Neural progenitor cell (in vitro differentiated cells): ENCODE data around the gene LGR5. TPM values are rescaled to one million over a fixed set of nuclear protein-coding genes. Genes with fewer than 3 reads are reported as not detected.

Experiments used
- DNase-seq: peaks from one replicate; pipeline ENCODE4 v3.0.0-alpha.2; 2016; ENCODE audit warnings: low spot score
- H2AFZ ChIP-seq: fragments of 200-600 bp; sonication (generic); replicated peaks from 2 replicates; pipeline ENCODE4 v1.6.1; 2016; ENCODE audit warnings: antibody characterized with exemption
- H3F3A ChIP-seq: fragments of 200-600 bp; sonication (generic); 2 replicates; pipeline ENCODE4 v1.6.1; 2016; ENCODE audit warnings: antibody characterized with exemption, low read depth
- H3K27ac ChIP-seq: fragments of 200-600 bp; sonication (generic); 2 replicates; pipeline ENCODE4 v1.5.1; 2016; ENCODE audit warnings: mild to moderate bottlenecking
- H3K27me3 ChIP-seq: fragments of 200-600 bp; sonication (generic); 2 replicates; pipeline ENCODE4 v1.6.1; 2016; ENCODE audit warnings: mild to moderate bottlenecking, moderate library complexity
- H3K36me3 ChIP-seq: fragments of 200-600 bp; sonication (generic); 2 replicates; pipeline ENCODE4 v1.5.1; 2016
- H3K4me1 ChIP-seq: fragments of 200-600 bp; sonication (generic); 2 replicates; pipeline ENCODE4 v1.6.1; 2016; ENCODE audit warnings: mixed run types
- H3K4me2 ChIP-seq: fragments of 200-600 bp; sonication (generic); 2 replicates; pipeline ENCODE4 v1.6.1; 2016
- H3K4me3 ChIP-seq: fragments of 200-600 bp; sonication (generic); 2 replicates; pipeline ENCODE4 v1.5.1; 2016
- H3K79me2 ChIP-seq: fragments of 200-600 bp; sonication (generic); 2 replicates; pipeline ENCODE4 v1.6.1; 2016; ENCODE audit warnings: low read depth
- H3K9ac ChIP-seq: fragments of 200-600 bp; sonication (generic); 2 replicates; pipeline ENCODE4 v1.6.1; 2016
- H3K9me3 ChIP-seq: fragments of 200-600 bp; sonication (generic); 2 replicates; pipeline ENCODE4 v1.5.1; 2016; ENCODE audit warnings: low read depth
- H4K20me1 ChIP-seq: fragments of 200-600 bp; sonication (generic); 2 replicates; pipeline ENCODE4 v1.6.1; 2016; ENCODE audit warnings: low read depth
- H3K27ac Mint-ChIP-seq: 3 replicates; pipeline ENCODE4 v1.8.0; 2021; ENCODE audit warnings: mixed read lengths
- H3K27me3 Mint-ChIP-seq: 2 replicates; pipeline ENCODE4 v1.8.0; 2022; ENCODE audit warnings: low read depth, mild to moderate bottlenecking, inconsistent platforms, moderate library complexity, mixed read lengths; ENCODE audit not compliant: insufficient read depth
- H3K36me3 Mint-ChIP-seq: 3 replicates; pipeline ENCODE4 v1.8.0; 2021; ENCODE audit warnings: mixed read lengths
- H3K4me1 Mint-ChIP-seq: 3 replicates; pipeline ENCODE4 v1.8.0; 2021; ENCODE audit warnings: mixed read lengths
- H3K4me3 Mint-ChIP-seq: 3 replicates; pipeline ENCODE4 v1.8.0; 2021; ENCODE audit warnings: mild to moderate bottlenecking, moderate library complexity, mixed read lengths
- H3K9me3 Mint-ChIP-seq: 3 replicates; pipeline ENCODE4 v1.8.0; 2020; ENCODE audit warnings: mixed read lengths
- EZH2 ChIP-seq: fragments of 200-600 bp; sonication (generic); IDR thresholded peaks from 2 replicates; pipeline ENCODE4 v1.6.1; 2017; ENCODE audit warnings: antibody characterized with exemption, mild to moderate bottlenecking, moderate library complexity
- EZH2phosphoT487 ChIP-seq: fragments of 200-600 bp; sonication (generic); IDR thresholded peaks from 2 replicates; pipeline ENCODE4 v1.6.1; 2017; ENCODE audit warnings: antibody characterized with exemption
- total RNA-seq: library from RNA; depleted of rRNA; stranded (reverse); fragments of >200 nt; gene quantifications from 2 replicates; pipeline ENCODE4 v1.2.3, GENCODE V29; 2015; ENCODE audit warnings: low replicate concordance
- TF ChIP-seq, protein P1 (sequence below): fragments of 200-600 bp; sonication (generic); IDR thresholded peaks from 2 replicates; pipeline ENCODE4 v1.5.1; 2017; ENCODE audit warnings: antibody characterized with exemption, mild to moderate bottlenecking

LGR5 gene
- total RNA-seq, 1 donor from 2014 or later, result 1.4 TPM

DNA sequence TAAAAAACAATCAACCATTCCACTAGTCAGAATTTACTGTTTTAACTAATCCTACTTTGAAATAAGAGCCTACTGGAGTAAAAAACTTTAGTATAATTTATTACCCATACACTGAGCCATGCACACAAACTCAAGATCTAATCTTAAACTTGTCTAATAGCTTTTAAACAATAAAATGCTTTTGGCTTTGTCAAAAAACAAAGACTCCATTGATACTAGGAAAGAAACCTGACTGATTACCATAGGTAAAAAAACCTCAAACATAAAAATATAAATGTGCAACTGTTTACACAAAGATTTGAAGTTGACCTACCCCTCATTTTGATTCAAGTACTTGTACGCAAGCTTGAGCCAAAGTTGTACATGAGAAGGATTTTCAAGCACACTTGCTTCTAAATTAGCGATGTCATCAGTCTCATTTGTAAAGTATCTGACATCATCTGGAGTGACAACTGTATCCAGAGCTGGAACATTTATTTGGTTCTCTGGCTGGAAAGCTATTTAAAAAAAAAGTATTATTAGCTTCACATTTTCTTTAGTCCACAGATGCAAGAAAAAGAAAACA is 187.9 kb downstream of the LGR5 start:
- Histone ChIP-seq H3K9me3 (no peaks in the 10 kb centered on the region), H4K20me1 (no peaks in the 10 kb centered on the region), H2AFZ (no peak overlapping the region), H3K27ac (no peak overlapping the region), H3K4me2 (no peak overlapping the region), H3K36me3 (peaks cover 52% of the 10 kb centered on the region), H3K4me1 (no peaks in the 10 kb centered on the region), H3K4me3 (no peak overlapping the region), H3K79me2 (no peaks in the 10 kb centered on the region), H3K27me3 (no peaks in the 10 kb centered on the region), H3F3A (no peaks in the 10 kb centered on the region), H3K9ac (no peak overlapping the region)
- Mint-ChIP-seq H3K36me3 (peaks cover 34% of the 10 kb centered on the region), H3K9me3 (no peaks in the 10 kb centered on the region), H3K4me3 (no peak overlapping the region), H3K27me3 (no peaks in the 10 kb centered on the region), H3K27ac (no peak overlapping the region), H3K4me1 (no peaks in the 10 kb centered on the region)
- TF ChIP-seq EZH2phosphoT487, result no peak
- TF ChIP-seq, protein P1, sequence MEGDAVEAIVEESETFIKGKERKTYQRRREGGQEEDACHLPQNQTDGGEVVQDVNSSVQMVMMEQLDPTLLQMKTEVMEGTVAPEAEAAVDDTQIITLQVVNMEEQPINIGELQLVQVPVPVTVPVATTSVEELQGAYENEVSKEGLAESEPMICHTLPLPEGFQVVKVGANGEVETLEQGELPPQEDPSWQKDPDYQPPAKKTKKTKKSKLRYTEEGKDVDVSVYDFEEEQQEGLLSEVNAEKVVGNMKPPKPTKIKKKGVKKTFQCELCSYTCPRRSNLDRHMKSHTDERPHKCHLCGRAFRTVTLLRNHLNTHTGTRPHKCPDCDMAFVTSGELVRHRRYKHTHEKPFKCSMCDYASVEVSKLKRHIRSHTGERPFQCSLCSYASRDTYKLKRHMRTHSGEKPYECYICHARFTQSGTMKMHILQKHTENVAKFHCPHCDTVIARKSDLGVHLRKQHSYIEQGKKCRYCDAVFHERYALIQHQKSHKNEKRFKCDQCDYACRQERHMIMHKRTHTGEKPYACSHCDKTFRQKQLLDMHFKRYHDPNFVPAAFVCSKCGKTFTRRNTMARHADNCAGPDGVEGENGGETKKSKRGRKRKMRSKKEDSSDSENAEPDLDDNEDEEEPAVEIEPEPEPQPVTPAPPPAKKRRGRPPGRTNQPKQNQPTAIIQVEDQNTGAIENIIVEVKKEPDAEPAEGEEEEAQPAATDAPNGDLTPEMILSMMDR, result no peak
- TF ChIP-seq EZH2, result no peak
- no peak for DNase-seq

Other genes with a start within 250 kb of the LGR5 start
- gene ZFC3H1, start 224.1 kb downstream of the LGR5 start, total RNA-seq, result 22.8 and 37.9 TPM in 2 replicates
- 15.9 and 37.3 TPM in 2 replicates for gene THAP2, start 224.5 kb downstream of the LGR5 start, total RNA-seq
- 9.3 and 11.0 TPM in 2 replicates for gene TMEM19, start 246.3 kb downstream of the LGR5 start, total RNA-seq